Neural cell (in vitro differentiated cells): ENCODE measurements around the gene NUP98. TPM values are rescaled to one million over a fixed set of nuclear protein-coding genes. Genes with fewer than 3 reads are reported as not detected.

Experiments used
- H2AFZ ChIP-seq: fragments of 200-600, 300-800 bp; sonication (generic), shearing (Covaris generic); 2 replicates; pipeline ENCODE4 v1.6.0; 2014; ENCODE audit warnings: low read depth, mild to moderate bottlenecking, antibody characterized with exemption, low read length, moderate library complexity
- H3F3A ChIP-seq: fragments of 200-600 bp; shearing (Covaris generic); 2 replicates; pipeline ENCODE4 v1.6.1; 2016; ENCODE audit warnings: mild to moderate bottlenecking, moderate library complexity, mixed read lengths, antibody characterized with exemption, low read length; ENCODE audit not compliant: insufficient read depth, poor library complexity, severe bottlenecking
- H3K27ac ChIP-seq: fragments of 200-600, 300-800 bp; sonication (generic), shearing (Covaris generic); 2 replicates; pipeline ENCODE4 v1.5.1; 2014; ENCODE audit warnings: mild to moderate bottlenecking, low read length, moderate library complexity
- H3K27me3 ChIP-seq: fragments of 300-800, 200-600 bp; sonication (generic), shearing (Covaris generic); 2 replicates; pipeline ENCODE4 v1.6.0; 2014; ENCODE audit warnings: mild to moderate bottlenecking, low read depth, low read length, moderate library complexity; ENCODE audit not compliant: insufficient read depth
- H3K36me3 ChIP-seq: fragments of 300-800, 200-600 bp; sonication (generic), shearing (Covaris generic); 2 replicates; pipeline ENCODE4 v1.5.1; 2014; ENCODE audit warnings: mild to moderate bottlenecking, antibody characterized with exemption, low read length, moderate library complexity; ENCODE audit not compliant: insufficient read depth
- H3K4me2 ChIP-seq: fragments of 300-800, 200-600 bp; sonication (generic), shearing (Covaris generic); 2 replicates; pipeline ENCODE4 v1.6.0; 2014; ENCODE audit warnings: mild to moderate bottlenecking, low read length
- H3K4me3 ChIP-seq: fragments of 300-800, 200-600 bp; sonication (generic), shearing (Covaris generic); 2 replicates; pipeline ENCODE4 v1.5.1; 2014; ENCODE audit warnings: mild to moderate bottlenecking, low read length, moderate library complexity
- H3K79me2 ChIP-seq: fragments of 200-600 bp; shearing (Covaris generic); replicated peaks from 2 replicates; pipeline ENCODE4 v1.6.0; 2014; ENCODE audit warnings: mild to moderate bottlenecking, low read length, moderate library complexity; ENCODE audit not compliant: insufficient read depth
- H3K9ac ChIP-seq: fragments of 300-800, 200-600 bp; sonication (generic), shearing (Covaris generic); 2 replicates; pipeline ENCODE4 v1.6.1; 2016; ENCODE audit warnings: mild to moderate bottlenecking, low read length, mixed read lengths
- H3K9me2 ChIP-seq: fragments of 200-600 bp; shearing (Covaris generic); 2 replicates; pipeline ENCODE4 v1.6.1; 2016; ENCODE audit warnings: mild to moderate bottlenecking, low read length, mixed read lengths; ENCODE audit not compliant: insufficient read depth
- H3K9me3 ChIP-seq: fragments of 200-600, 300-800 bp; sonication (generic), shearing (Covaris generic); 2 replicates; pipeline ENCODE4 v1.6.1; 2016; ENCODE audit warnings: mild to moderate bottlenecking, mixed run types, low read length, moderate library complexity, mixed read lengths
- H4K20me1 ChIP-seq: fragments of 200-600 bp; shearing (Covaris generic); 2 replicates; pipeline ENCODE4 v1.6.1; 2016; ENCODE audit warnings: mild to moderate bottlenecking, mixed run types; ENCODE audit not compliant: insufficient read depth
- CTCF ChIP-seq: fragments of 450-650 bp; IDR thresholded peaks from 2 replicates; pipeline ENCODE4 v1.5.1; 2014; ENCODE audit warnings: antibody characterized with exemption, mild to moderate bottlenecking, moderate library complexity; ENCODE audit not compliant: poor library complexity, severe bottlenecking
- EP300 ChIP-seq: fragments of 450-650 bp; conservative IDR thresholded peaks from 2 replicates; pipeline ENCODE4 v1.6.1; 2014; ENCODE audit warnings: antibody characterized with exemption, mild to moderate bottlenecking, moderate library complexity; ENCODE audit not compliant: poor library complexity, severe bottlenecking
- EZH2 ChIP-seq: fragments of 200-600, 300-800 bp; shearing (Covaris generic), sonication (generic); IDR thresholded peaks from 2 replicates; pipeline ENCODE4 v1.6.1; 2014; ENCODE audit warnings: antibody characterized with exemption, low read length, borderline replicate concordance, mild to moderate bottlenecking; ENCODE audit not compliant: insufficient read depth, poor library complexity, severe bottlenecking
- MXI1 ChIP-seq: fragments of 450-650 bp; conservative IDR thresholded peaks from 2 replicates; pipeline ENCODE4 v1.6.1; 2014; ENCODE audit warnings: antibody characterized with exemption, mild to moderate bottlenecking; ENCODE audit not compliant: poor library complexity, severe bottlenecking
- POLR2AphosphoS5 ChIP-seq: IDR thresholded peaks from 2 replicates; pipeline ENCODE4 v1.6.1; 2012
- RAD21 ChIP-seq: fragments of 450-650 bp; conservative IDR thresholded peaks from 2 replicates; pipeline ENCODE4 v1.6.1; 2014; ENCODE audit warnings: antibody characterized with exemption, mild to moderate bottlenecking, moderate library complexity
- REST ChIP-seq: IDR thresholded peaks from 2 replicates; pipeline ENCODE4 v1.6.1; 2012; ENCODE audit warnings: borderline replicate concordance
- SMC3 ChIP-seq: fragments of 450-650 bp; conservative IDR thresholded peaks from 2 replicates; pipeline ENCODE4 v1.6.1; 2014; ENCODE audit warnings: antibody characterized with exemption, mild to moderate bottlenecking, moderate library complexity; ENCODE audit not compliant: poor library complexity
- TAF1 ChIP-seq: IDR thresholded peaks from 2 replicates; pipeline ENCODE4 v1.6.1; 2012; ENCODE audit warnings: low read depth
- polyA plus RNA-seq: library from polyadenylated mRNA; depleted of rRNA; stranded (reverse); fragments of >200 nt; gene quantifications from 2 replicates; pipeline ENCODE4 v1.2.3, GENCODE V29; 2014

Gene NUP98
- polyA plus RNA-seq, 1 donor from 2014 or later: 28.9 TPM

GRCh38 chr11:3825473-3826154 lies 28.3 kb upstream of the NUP98 start:
- Histone ChIP-seq H3K27me3 (no peaks in the 10 kb centered on the region), H3K9me3 (no peaks in the 10 kb centered on the region), H4K20me1 (no peaks in the 10 kb centered on the region), H3K27ac (no peak overlapping the region), H2AFZ (no peak overlapping the region), H3K9me2 (no peaks in the 10 kb centered on the region), H3K4me2 (no peak overlapping the region), H3K4me3 (no peak overlapping the region), H3F3A (no peaks in the 10 kb centered on the region), H3K36me3 (no peaks in the 10 kb centered on the region), H3K79me2 (no peaks in the 10 kb centered on the region), H3K9ac (no peak overlapping the region)
- TF ChIP-seq TAF1 (no peak), EZH2 (no peak), EP300 (no peak)

DNA sequence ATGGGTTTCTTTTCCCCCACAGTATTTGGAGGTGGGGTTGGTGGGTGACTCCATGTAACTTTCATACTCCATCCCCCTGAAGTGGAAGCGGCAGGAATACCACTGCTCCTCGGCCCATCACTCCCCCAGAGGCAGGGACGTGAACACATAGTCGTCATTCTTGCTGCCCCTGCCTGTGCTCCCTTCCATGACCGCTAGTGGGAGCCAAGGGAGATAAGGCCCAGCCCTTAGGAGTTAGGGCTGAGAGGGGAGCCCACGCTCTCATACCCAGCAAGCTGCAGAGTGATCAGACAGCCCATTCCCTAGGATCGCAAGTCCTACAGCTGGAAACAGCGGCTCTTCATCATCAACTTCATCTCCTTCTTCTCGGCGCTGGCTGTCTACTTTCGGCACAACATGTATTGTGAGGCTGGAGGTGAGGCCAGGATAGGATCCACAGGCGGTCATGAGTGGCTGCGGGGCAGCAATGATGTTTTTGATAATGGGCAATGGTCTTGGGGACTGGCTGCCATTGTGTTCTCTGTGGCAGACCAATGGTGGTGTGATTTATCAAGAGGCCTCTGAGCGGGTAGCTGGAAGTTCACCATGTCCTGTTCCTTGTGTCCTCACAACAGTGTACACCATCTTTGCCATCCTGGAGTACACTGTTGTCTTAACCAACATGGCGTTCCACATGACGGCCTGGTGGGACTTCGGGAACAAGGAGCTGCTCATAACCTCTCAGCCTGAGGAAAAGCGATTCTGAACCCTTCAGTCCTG lies 27.5 kb upstream of the NUP98 start:
- H3K27me3 ChIP-seq: no peaks in the 10 kb centered on the region
- no peaks in the 10 kb centered on the region for H3K9me3 ChIP-seq
- H3K36me3 ChIP-seq: no peaks in the 10 kb centered on the region
- H3F3A ChIP-seq: no peaks in the 10 kb centered on the region
- no peak overlapping the region for H3K4me3 ChIP-seq
- H3K4me2 ChIP-seq: no peak overlapping the region
- H2AFZ ChIP-seq: no peak overlapping the region
- no peak overlapping the region for H3K27ac ChIP-seq
- no peak for TF ChIP-seq SMC3
- no peak for TF ChIP-seq TAF1
- H3K79me2 ChIP-seq: no peaks in the 10 kb centered on the region
- H3K9me2 ChIP-seq: no peaks in the 10 kb centered on the region
- H3K9ac ChIP-seq: no peak overlapping the region
- H4K20me1 ChIP-seq: no peaks in the 10 kb centered on the region

- H3K4me2 ChIP-seq: no peak overlapping the region
- H3K36me3 ChIP-seq: no peaks in the 10 kb centered on the region
- H3K9me2 ChIP-seq: no peaks in the 10 kb centered on the region
- H3K27ac ChIP-seq: no peak overlapping the region
- no peaks in the 10 kb centered on the region for H3K9me3 ChIP-seq
- no peaks in the 10 kb centered on the region for H3K79me2 ChIP-seq
- H3K4me3 ChIP-seq: no peak overlapping the region
- H2AFZ ChIP-seq: no peak overlapping the region
- H4K20me1 ChIP-seq: no peaks in the 10 kb centered on the region
- no peak overlapping the region for H3K9ac ChIP-seq
- H3K27me3 ChIP-seq: no peaks in the 10 kb centered on the region
- TF ChIP-seq EP300 (no peak), RAD21 (no peak), POLR2AphosphoS5 (no peak), REST (no peak), EZH2 (no peak), TAF1 (no peak), CTCF (no peak), MXI1 (no peak), SMC3 (no peak)
- H3F3A ChIP-seq: no peaks in the 10 kb centered on the region
Measured at GRCh38 chr11:3823762-3824506, 26.6 kb upstream of the NUP98 start.
